Measurements from ENCODE around the gene PLEKHN1. TPM values are rescaled to one million over a fixed set of nuclear protein-coding genes. Genes with fewer than 3 reads are reported as not detected.
"Not testable (repeated sequence)": the region's sequence is repeated elsewhere in the genome, so short reads cannot be mapped to it uniquely, and the experiment has no call there.

PLEKHN1 gene
- total RNA-seq, 2 donors from 2014 or later = 2.8 to 6.3 TPM

- H3K4me1 Mint-ChIP-seq = no peaks in the 10 kb centered on the region
These were observed 3.1 kb downstream of the PLEKHN1 start for GRCh38 chr1:969260-969855.

DNA sequence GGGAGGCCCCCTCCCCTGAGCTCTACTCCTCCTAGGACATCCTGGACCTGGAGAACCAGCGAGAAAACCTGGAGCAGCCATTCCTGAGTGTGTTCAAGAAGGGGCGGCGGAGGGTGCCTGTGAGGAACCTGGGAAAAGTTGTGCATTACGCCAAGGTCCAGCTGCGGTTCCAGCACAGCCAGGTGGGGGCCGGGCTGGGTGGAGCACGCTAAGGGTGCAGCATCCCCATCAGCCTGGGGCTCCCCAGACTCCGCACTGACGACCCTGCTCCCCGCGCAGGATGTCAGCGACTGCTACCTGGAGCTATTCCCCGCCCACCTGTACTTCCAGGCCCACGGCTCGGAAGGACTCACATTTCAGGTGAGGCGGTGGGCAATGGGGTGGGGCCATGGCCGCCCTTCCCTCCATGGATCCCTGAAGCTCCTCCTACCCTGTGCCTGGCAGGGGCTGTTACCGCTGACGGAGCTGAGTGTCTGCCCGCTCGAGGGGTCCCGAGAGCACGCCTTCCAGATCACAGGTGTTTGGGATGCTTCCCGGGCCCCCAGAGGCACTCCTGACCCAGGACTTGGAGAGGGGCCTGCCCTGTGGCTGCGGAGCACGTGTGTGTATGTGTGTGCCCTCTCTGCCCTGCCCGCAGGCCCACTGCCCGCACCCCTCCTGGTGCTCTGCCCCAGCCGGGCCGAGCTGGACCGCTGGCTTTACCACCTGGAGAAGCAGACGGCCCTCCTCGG, 4.1 kb downstream of the PLEKHN1 start:
- no peak overlapping the region for H3K4me3 Mint-ChIP-seq
- H3K27me3 Mint-ChIP-seq = no peaks in the 10 kb centered on the region
- no peak overlapping the region for H3K27ac Mint-ChIP-seq
- ATAC-seq (replicated peaks) = no peak
- no peaks in the 10 kb centered on the region for H3K4me1 Mint-ChIP-seq
- no peaks in the 10 kb centered on the region for H3K9me3 Mint-ChIP-seq
- no peaks in the 10 kb centered on the region for H3K36me3 Mint-ChIP-seq (ENCODE audit: low read depth)

More at GRCh38 chr1:969260-969855, 3.1 kb downstream of the PLEKHN1 start:
- H3K36me3 Mint-ChIP-seq (ENCODE audit: low read depth) = no peaks in the 10 kb centered on the region
- H3K27me3 Mint-ChIP-seq = no peaks in the 10 kb centered on the region
- no peak overlapping the region for H3K27ac Mint-ChIP-seq
- H3K9me3 Mint-ChIP-seq = no peaks in the 10 kb centered on the region
- no peak overlapping the region for H3K4me3 Mint-ChIP-seq
- no peak for ATAC-seq (replicated peaks)

DNA sequence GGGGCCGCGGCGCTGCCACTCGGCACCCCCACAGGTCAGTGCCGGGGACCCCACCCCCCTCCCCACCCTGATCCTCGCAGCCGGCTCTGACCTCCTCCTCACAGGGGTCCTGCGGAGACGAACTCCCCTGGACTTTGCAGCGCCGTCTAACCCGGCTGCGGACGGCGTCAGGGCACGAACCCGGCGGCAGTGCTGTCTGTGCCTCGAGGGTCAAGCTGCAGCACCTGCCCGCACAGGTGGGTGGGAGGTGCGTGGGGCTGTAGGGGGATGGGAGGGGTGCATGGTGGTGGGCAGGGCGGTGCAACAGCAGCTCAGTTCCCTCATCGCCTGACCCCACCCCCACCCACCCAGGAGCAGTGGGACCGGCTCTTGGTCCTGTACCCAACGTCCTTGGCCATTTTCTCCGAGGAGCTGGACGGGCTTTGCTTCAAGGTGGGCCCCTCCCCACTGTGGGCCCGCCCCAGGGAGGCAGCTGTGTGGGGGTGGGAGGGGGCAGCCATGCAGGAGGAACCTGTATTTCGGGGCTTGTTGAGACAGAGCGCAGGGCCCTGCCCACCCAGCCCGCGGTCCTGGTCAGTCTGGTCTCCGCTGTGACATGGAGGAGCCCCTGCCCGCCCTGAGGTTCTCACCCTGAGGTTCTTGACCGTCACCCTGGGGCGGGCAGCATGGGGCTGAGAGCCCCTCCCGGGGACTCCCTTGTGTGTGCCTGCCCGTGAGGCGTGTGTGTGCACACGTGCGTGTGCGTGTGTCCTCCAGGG, 4.9 kb downstream of the PLEKHN1 start:
- ATAC-seq (replicated peaks) = no peak
- H3K4me1 Mint-ChIP-seq = peaks cover 6% of the 10 kb centered on the region
- H3K36me3 Mint-ChIP-seq (ENCODE audit: low read depth) = no peaks in the 10 kb centered on the region
- peaks cover 4% of the 10 kb centered on the region for H3K27me3 Mint-ChIP-seq
- H3K4me3 Mint-ChIP-seq = no peak overlapping the region
- H3K27ac Mint-ChIP-seq = no peak overlapping the region
- H3K9me3 Mint-ChIP-seq = no peaks in the 10 kb centered on the region

GRCh38 chr1:971751-972506, 5.6 kb downstream of the PLEKHN1 start:
- no peak overlapping the region for H3K27ac Mint-ChIP-seq
- peaks cover 4% of the 10 kb centered on the region for H3K27me3 Mint-ChIP-seq
- no peaks in the 10 kb centered on the region for H3K36me3 Mint-ChIP-seq (ENCODE audit: low read depth)
- ATAC-seq (replicated peaks) = no peak
- H3K4me3 Mint-ChIP-seq = no peak overlapping the region
- no peaks in the 10 kb centered on the region for H3K9me3 Mint-ChIP-seq
- peaks cover 6% of the 10 kb centered on the region for H3K4me1 Mint-ChIP-seq

- H3K27me3 Mint-ChIP-seq = peaks cover 4% of the 10 kb centered on the region
- no peaks in the 10 kb centered on the region for H3K9me3 Mint-ChIP-seq
- ATAC-seq (replicated peaks) = no peak
- no peak overlapping the region for H3K27ac Mint-ChIP-seq
- peaks cover 6% of the 10 kb centered on the region for H3K4me1 Mint-ChIP-seq
- no peaks in the 10 kb centered on the region for H3K36me3 Mint-ChIP-seq (ENCODE audit: low read depth)
- H3K4me3 Mint-ChIP-seq = no peak overlapping the region
These were observed 6.6 kb downstream of the PLEKHN1 start for GRCh38 chr1:972726-973458.

- H3K9me3 Mint-ChIP-seq = no peaks in the 10 kb centered on the region
- H3K4me1 Mint-ChIP-seq = peaks cover 6% of the 10 kb centered on the region
- ATAC-seq (replicated peaks) = no peak
- H3K36me3 Mint-ChIP-seq (ENCODE audit: low read depth) = no peaks in the 10 kb centered on the region
- peaks cover 4% of the 10 kb centered on the region for H3K27me3 Mint-ChIP-seq
- H3K27ac Mint-ChIP-seq = no peak overlapping the region
- H3K4me3 Mint-ChIP-seq = no peak overlapping the region
These were observed 7.4 kb downstream of the PLEKHN1 start for GRCh38 chr1:973459-974292.

GRCh38 chr1:974293-974640, 8.0 kb downstream of the PLEKHN1 start:
- H3K27ac Mint-ChIP-seq = no peak overlapping the region
- H3K9me3 Mint-ChIP-seq = no peaks in the 10 kb centered on the region
- peaks cover 4% of the 10 kb centered on the region for H3K27me3 Mint-ChIP-seq
- H3K4me3 Mint-ChIP-seq = no peak overlapping the region
- no peak for ATAC-seq (replicated peaks)
- peaks cover 6% of the 10 kb centered on the region for H3K4me1 Mint-ChIP-seq
- no peaks in the 10 kb centered on the region for H3K36me3 Mint-ChIP-seq (ENCODE audit: low read depth)

- peaks cover 4% of the 10 kb centered on the region for H3K27me3 Mint-ChIP-seq
- no peaks in the 10 kb centered on the region for H3K9me3 Mint-ChIP-seq
- no peak overlapping the region for H3K27ac Mint-ChIP-seq
- no peaks in the 10 kb centered on the region for H3K36me3 Mint-ChIP-seq (ENCODE audit: low read depth)
- no peak for ATAC-seq (replicated peaks)
- H3K4me1 Mint-ChIP-seq = peaks cover 6% of the 10 kb centered on the region
- H3K4me3 Mint-ChIP-seq = no peak overlapping the region
These were observed 8.5 kb downstream of the PLEKHN1 start for GRCh38 chr1:974687-975328.

DNA sequence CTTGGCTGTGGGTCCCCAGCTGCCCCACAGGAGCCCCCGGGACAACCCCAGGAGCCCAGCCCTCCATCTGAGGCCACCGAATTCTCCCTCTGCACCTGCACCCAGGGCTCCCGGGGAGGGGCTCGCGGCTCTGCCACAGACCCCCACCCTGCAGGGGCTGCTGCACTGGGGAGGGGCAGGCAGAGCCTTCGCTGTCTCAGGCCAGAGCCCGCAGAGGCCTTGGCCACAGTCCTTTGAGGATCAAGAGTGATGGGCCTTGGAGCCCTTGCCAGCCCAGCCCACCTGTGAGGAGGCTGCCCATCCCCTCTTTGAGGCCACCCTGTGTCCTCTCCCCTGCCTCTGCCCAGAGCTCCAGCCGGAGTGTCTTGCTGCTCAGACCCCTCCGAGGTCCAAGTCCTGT, 9.1 kb downstream of the PLEKHN1 start:
- no peak for ATAC-seq (replicated peaks)
- no peaks in the 10 kb centered on the region for H3K9me3 Mint-ChIP-seq
- no peaks in the 10 kb centered on the region for H3K36me3 Mint-ChIP-seq (ENCODE audit: low read depth)
- peaks cover 6% of the 10 kb centered on the region for H3K4me1 Mint-ChIP-seq
- no peak overlapping the region for H3K4me3 Mint-ChIP-seq
- no peak overlapping the region for H3K27ac Mint-ChIP-seq
- H3K27me3 Mint-ChIP-seq = peaks cover 4% of the 10 kb centered on the region

DNA sequence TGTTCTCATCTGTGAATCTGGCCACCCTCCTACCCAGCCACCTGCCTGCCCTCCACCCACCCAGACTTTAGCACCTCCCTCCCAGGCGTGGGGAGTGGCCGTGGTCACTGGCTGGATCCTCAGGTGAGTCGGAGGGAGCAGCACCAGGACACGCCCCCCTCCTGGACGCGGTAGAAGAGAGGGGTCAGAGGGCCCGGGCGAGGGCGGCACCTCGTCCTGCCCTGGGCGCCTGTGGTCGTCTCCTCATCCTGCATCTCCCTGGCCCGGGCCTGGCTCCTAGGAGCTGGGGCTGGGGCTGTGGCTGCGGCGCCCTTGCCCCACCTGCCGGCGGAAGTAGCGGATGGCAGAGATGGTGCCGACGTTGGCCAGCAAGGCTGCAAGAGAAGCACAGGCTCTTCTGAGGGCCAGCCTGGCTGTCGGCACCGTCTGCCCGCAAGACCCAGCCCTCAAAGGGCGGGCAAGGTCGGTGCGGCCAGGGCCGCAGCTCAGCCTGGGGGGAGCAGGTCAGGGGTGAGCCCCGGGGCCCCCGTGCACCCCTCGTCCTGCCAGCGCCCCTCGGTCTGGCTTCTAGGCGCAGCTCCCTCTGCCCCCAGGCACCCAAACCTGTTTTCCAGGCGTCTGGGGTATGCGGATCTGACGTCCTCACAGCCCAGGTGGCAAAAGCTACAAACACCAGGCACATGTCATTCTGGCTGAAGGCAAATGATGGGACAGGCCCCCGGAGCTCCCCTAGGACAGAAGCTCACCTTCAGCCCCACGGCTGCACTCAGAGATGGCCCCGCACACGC, 9.8 kb downstream of the PLEKHN1 start:
- Mint-ChIP-seq H3K36me3 (ENCODE audit: low read depth) (no peaks in the 10 kb centered on the region), H3K27me3 (peaks cover 4% of the 10 kb centered on the region), H3K27ac (no peak overlapping the region), H3K4me1 (peaks cover 6% of the 10 kb centered on the region), H3K4me3 (no peak overlapping the region), H3K9me3 (no peaks in the 10 kb centered on the region)
- peak; percentile 90 for ATAC-seq (replicated peaks)

DNA sequence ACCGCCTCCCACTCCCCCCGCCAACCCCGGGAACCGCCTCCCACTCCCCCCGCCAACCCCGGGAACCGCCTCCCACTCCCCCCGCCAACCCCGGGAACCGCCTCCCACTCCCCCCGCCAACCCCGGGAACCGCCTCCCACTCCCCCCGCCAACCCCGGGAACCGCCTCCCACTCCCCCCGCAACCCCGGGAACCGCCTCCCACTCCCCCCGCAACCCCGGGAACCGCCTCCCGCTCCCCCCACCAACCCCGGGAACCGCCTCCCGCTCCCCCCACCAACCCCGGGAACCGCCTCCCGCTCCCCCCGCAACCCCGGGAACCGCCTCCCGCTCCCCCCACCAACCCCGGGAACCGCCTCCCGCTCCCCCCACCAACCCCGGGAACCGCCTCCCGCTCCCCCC, 10.5 kb downstream of the PLEKHN1 start:
- H3K27ac Mint-ChIP-seq; H3K27me3 Mint-ChIP-seq; H3K9me3 Mint-ChIP-seq; H3K4me1 Mint-ChIP-seq; H3K36me3 Mint-ChIP-seq (ENCODE audit: low read depth); H3K4me3 Mint-ChIP-seq; ATAC-seq (replicated peaks): not testable (repeated sequence)

GRCh38 chr1:978069-978834, 12.0 kb downstream of the PLEKHN1 start:
- no peak overlapping the region for H3K27ac Mint-ChIP-seq
- H3K4me1 Mint-ChIP-seq = peaks cover 6% of the 10 kb centered on the region
- H3K27me3 Mint-ChIP-seq = peaks cover 5% of the 10 kb centered on the region
- no peaks in the 10 kb centered on the region for H3K36me3 Mint-ChIP-seq (ENCODE audit: low read depth)
- no peaks in the 10 kb centered on the region for H3K9me3 Mint-ChIP-seq
- no peak for ATAC-seq (replicated peaks)
- no peak overlapping the region for H3K4me3 Mint-ChIP-seq
